HG03175 (cell line): ENCODE data around the gene MBNL3.

Source experiments
- ATAC-seq: cut with Tn5 transposase; IDR thresholded peaks from one replicate; pipeline ENCODE4 v1.9.1; 2021; ENCODE audit warnings: mild to moderate bottlenecking, moderate library complexity; ENCODE audit not compliant: unreplicated experiment

The MBNL3 gene

GRCh38 chrX:132488819-132489577, at the start of gene MBNL3:
Gene MBNL3, minus strand, starts transcription at chrX:132489038. Its CDS starts 49,427 bp downstream, at chrX:132439611.
- ATAC-seq = peak; percentile 65

GRCh38 chrX:132533409-132533808, 44.6 kb upstream of the MBNL3 start:
- ATAC-seq = no peak

GRCh38 chrX:132532913-132533312, 44.1 kb upstream of the MBNL3 start:
- ATAC-seq = no peak

- no peak for ATAC-seq
Measured at GRCh38 chrX:132532097-132532496, 43.3 kb upstream of the MBNL3 start.

- ATAC-seq = no peak
Measured at GRCh38 chrX:132520792-132521191, 32.0 kb upstream of the MBNL3 start.

GRCh38 chrX:132520213-132520612, 31.4 kb upstream of the MBNL3 start:
- no peak for ATAC-seq

GRCh38 chrX:132518401-132518800, 29.6 kb upstream of the MBNL3 start:
- ATAC-seq = no peak

GRCh38 chrX:132508834-132509233, 20.0 kb upstream of the MBNL3 start:
- no peak for ATAC-seq

GRCh38 chrX:132505116-132505515, 16.3 kb upstream of the MBNL3 start:
- ATAC-seq = no peak

- no peak for ATAC-seq
Measured at GRCh38 chrX:132504417-132504816, 15.6 kb upstream of the MBNL3 start.

- no peak for ATAC-seq
Measured at GRCh38 chrX:132501606-132502005, 12.8 kb upstream of the MBNL3 start.

GRCh38 chrX:132497432-132497831, 8.6 kb upstream of the MBNL3 start:
- no peak for ATAC-seq

- no peak for ATAC-seq
Measured at GRCh38 chrX:132493095-132493494, 4.3 kb upstream of the MBNL3 start.

GRCh38 chrX:132491191-132491590, 2.4 kb upstream of the MBNL3 start:
- ATAC-seq = peak; percentile 55

- peak; percentile 28 for ATAC-seq
Measured at GRCh38 chrX:132489578-132490419, 961 bp upstream of the MBNL3 start.

- ATAC-seq = no peak
Measured at GRCh38 chrX:132488180-132488705, 595 bp downstream of the MBNL3 start.

- no peak for ATAC-seq
Measured at GRCh38 chrX:132486599-132487178, 2.1 kb downstream of the MBNL3 start.

GRCh38 chrX:132483951-132484350, 4.9 kb downstream of the MBNL3 start:
- ATAC-seq = no peak

- no peak for ATAC-seq
Measured at GRCh38 chrX:132483488-132483887, 5.3 kb downstream of the MBNL3 start.

GRCh38 chrX:132482632-132483031, 6.2 kb downstream of the MBNL3 start:
- ATAC-seq = no peak

GRCh38 chrX:132481449-132481848, 7.4 kb downstream of the MBNL3 start:
- ATAC-seq = no peak
